Activated naive CD4-positive, alpha-beta T cell (primary cell): ENCODE data around the gene CXCL13.
A peak's percentile ranks its signal among the peaks of the same experiment; 100 is the strongest.
"Not testable (repeated sequence)": the region's sequence is repeated elsewhere in the genome, so short reads cannot be mapped to it uniquely, and the experiment has no call there.

ENCODE experiments used
- DNase-seq, 4 experiments: peaks; one replicate each; lab custom pipeline; 2025; lab: John Stamatoyannopoulos, UW

Gene CXCL13

GRCh38 chr4:77605210-77605902 lies at the start of gene CXCL13:
TSS of gene CXCL13 (plus strand) at chr4:77605820. CDS start at chr4:77605866, 46 bp downstream.
- DNase-seq: no peak

GRCh38 chr4:77560170-77560569 lies 45.5 kb upstream of the CXCL13 start:
- no peak for DNase-seq

GRCh38 chr4:77561720-77562119 lies 43.9 kb upstream of the CXCL13 start:
- not testable (repeated sequence) for DNase-seq

- no peak for DNase-seq
Observed at GRCh38 chr4:77564231-77564630, 41.4 kb upstream of the CXCL13 start.

- no peak for DNase-seq
Observed at GRCh38 chr4:77566148-77566547, 39.5 kb upstream of the CXCL13 start.

- DNase-seq: no peak
Observed at GRCh38 chr4:77567549-77567948, 38.1 kb upstream of the CXCL13 start.

GRCh38 chr4:77570508-77571214 lies 35.0 kb upstream of the CXCL13 start:
- not testable (repeated sequence) for DNase-seq

GRCh38 chr4:77576351-77576750 lies 29.3 kb upstream of the CXCL13 start:
- no peak for DNase-seq

- no peak for DNase-seq
Observed at GRCh38 chr4:77578145-77578544, 27.5 kb upstream of the CXCL13 start.

- DNase-seq: no peak
Observed at GRCh38 chr4:77579406-77580076, 26.1 kb upstream of the CXCL13 start.

- DNase-seq: no peak
Observed at GRCh38 chr4:77581724-77582123, 23.9 kb upstream of the CXCL13 start.

- no peak for DNase-seq
Observed at GRCh38 chr4:77582156-77582555, 23.5 kb upstream of the CXCL13 start.

- DNase-seq: no peak
Observed at GRCh38 chr4:77582711-77583110, 22.9 kb upstream of the CXCL13 start.

GRCh38 chr4:77586951-77587383 lies 18.7 kb upstream of the CXCL13 start:
- DNase-seq: peak in 1 of 4 experiments; percentile 6

- no peak for DNase-seq
Observed at GRCh38 chr4:77590482-77590881, 15.1 kb upstream of the CXCL13 start.

- no peak for DNase-seq
Observed at GRCh38 chr4:77591532-77591931, 14.1 kb upstream of the CXCL13 start.

GRCh38 chr4:77593101-77593500 lies 12.5 kb upstream of the CXCL13 start:
- no peak for DNase-seq

GRCh38 chr4:77593993-77594392 lies 11.6 kb upstream of the CXCL13 start:
- DNase-seq: no peak

GRCh38 chr4:77595364-77595973 lies 10.2 kb upstream of the CXCL13 start:
- DNase-seq: no peak

GRCh38 chr4:77599378-77599777 lies 6.2 kb upstream of the CXCL13 start:
- no peak for DNase-seq

GRCh38 chr4:77600521-77601451 lies 4.8 kb upstream of the CXCL13 start:
- no peak for DNase-seq
